HG03108 (cell line): ENCODE results near the gene PPM1F.

Experiments
- ATAC-seq: cut with Tn5 transposase; IDR thresholded peaks from one replicate; pipeline ENCODE4 v1.9.1; 2021; ENCODE audit warnings: moderate library complexity; ENCODE audit not compliant: unreplicated experiment

The PPM1F gene, protein sequence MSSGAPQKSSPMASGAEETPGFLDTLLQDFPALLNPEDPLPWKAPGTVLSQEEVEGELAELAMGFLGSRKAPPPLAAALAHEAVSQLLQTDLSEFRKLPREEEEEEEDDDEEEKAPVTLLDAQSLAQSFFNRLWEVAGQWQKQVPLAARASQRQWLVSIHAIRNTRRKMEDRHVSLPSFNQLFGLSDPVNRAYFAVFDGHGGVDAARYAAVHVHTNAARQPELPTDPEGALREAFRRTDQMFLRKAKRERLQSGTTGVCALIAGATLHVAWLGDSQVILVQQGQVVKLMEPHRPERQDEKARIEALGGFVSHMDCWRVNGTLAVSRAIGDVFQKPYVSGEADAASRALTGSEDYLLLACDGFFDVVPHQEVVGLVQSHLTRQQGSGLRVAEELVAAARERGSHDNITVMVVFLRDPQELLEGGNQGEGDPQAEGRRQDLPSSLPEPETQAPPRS

DNA sequence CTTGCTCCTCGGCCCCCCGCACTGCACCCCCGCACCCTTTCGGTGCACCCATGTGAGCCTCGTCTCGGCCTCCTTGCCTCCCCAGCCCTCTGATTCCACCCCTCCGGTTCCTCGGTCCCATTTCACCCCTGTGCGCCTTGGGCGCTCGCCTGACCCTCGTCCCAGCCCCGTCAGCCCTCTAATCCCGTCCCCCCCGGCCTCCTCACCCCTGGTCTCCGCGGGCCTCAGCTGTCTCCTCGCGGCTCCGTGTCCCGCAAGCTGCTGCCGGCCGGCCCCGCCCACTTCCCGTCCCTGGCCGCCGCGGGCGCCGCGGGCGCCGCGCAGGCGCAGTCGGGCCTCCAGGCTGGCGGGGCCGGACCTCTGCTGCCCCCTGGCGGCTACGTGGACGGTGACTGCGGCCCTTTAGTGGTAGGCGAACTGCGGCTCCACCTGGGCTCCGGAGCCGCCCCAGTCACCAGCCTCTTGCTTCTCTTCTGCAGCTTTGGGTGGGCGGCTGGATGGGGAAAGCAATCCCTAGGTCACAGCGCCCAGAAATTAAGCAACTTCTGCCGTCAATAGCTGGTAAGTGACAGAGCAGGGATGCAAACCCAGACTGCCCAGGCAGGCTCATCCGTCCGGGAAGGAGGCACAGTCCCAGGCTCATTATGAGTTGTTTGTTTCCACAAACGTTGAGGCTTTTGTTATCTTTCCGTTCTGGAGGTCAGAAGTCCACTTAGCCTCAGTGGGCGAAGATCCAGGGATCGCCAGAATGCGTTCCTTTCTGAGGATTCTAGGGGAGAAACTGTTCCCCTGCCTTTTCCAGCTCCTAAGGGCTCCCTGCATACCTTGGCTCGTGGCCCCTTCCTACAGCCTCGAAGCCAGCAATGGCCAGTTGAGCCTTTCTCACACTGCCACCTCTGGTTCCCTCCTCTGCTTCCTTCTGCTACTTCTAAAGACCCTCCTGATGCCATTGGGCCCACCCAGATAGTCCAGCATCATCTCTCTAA is at the start of gene PPM1F:
Gene PPM1F, minus strand, starts transcription at position 263 of the 986 bp plus-strand sequence. CDS start 6,800 bp downstream, outside the sequence.
- peak; percentile 55 for ATAC-seq

GRCh38 chr22:22001664-22002525 is 49.2 kb upstream of the PPM1F start:
- ATAC-seq = no peak

- ATAC-seq = no peak
Observed at GRCh38 chr22:21998595-21999247, 46.1 kb upstream of the PPM1F start.

DNA sequence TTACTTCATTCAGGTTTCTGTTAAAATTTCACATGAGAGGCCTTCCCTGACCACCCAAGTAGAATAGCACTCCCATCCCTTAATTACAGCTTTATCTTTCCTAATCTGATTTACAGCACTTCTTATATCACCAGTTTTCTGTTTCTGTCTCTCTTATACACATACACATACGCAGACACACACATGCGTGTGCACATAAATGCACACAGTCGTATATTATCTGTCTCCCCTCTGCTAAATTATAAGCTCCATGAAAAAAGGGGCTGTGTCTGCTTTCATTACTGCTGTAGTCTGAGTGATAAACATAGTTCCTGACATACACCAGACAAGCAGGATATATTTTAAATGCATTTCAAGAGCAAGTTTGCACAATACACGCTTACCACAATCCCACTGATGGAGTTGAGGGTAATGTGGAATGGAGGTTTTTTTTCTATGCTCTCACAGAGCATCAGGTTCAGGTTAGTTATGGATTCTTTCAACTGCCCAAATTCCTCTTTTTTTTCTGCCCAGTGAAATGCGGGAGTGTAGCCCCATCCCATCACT is 43.6 kb upstream of the PPM1F start:
- no peak for ATAC-seq

GRCh38 chr22:21995660-21996059 is 43.0 kb upstream of the PPM1F start:
- no peak for ATAC-seq

GRCh38 chr22:21994881-21995444 is 42.3 kb upstream of the PPM1F start:
- ATAC-seq = no peak

DNA sequence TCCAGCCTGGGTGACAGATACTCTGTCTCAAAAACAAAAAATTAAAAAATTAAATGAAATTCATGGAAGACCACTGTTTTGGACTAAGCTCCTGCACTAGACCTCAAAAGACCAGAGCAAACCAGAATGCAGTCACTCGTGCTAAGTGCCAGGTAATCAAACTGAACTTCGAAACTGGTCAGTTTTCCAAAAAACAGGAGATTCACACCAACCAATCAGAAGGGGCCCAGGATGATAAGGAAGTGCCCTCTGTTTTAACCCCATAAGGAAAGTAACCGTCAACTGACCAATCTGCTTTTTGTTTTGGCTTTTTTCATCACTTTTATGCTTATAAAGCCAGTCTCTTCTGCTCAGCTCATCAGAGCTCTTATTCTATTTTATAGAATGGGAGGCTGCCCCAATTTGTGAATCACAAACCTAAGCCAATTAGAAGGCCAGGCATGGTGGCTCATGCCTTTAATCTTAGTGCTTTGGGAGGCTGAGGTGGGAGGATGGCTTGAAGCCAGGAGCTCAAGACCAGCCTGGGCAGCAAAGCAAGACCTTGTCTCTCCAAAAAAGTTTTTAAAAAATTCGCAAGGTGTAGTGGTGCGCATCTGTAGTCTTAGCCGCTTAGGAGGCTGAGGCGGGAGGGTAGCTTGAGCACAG is 40.1 kb upstream of the PPM1F start:
- ATAC-seq = no peak

DNA sequence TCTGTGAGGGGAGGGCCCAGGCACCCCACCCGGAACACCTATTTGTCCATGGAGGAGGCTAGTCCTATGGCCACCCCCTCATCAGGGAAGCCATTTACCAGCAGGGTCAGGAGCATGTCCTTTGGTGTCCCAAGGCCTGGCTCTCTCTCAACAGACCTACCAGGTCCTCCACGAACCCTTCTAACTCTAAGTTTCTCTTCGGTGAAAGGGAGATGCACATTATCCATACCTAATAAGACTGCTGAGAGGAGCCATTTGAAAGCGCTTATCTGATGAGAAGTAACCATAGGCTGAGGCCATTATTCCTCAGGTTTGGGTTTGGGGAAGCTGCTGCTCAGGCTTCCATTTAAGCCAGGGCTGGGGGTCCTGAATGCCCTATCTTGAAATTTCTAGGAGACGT is 39.1 kb upstream of the PPM1F start:
- ATAC-seq = no peak

GRCh38 chr22:21991304-21991596 is 38.6 kb upstream of the PPM1F start:
- no peak for ATAC-seq

DNA sequence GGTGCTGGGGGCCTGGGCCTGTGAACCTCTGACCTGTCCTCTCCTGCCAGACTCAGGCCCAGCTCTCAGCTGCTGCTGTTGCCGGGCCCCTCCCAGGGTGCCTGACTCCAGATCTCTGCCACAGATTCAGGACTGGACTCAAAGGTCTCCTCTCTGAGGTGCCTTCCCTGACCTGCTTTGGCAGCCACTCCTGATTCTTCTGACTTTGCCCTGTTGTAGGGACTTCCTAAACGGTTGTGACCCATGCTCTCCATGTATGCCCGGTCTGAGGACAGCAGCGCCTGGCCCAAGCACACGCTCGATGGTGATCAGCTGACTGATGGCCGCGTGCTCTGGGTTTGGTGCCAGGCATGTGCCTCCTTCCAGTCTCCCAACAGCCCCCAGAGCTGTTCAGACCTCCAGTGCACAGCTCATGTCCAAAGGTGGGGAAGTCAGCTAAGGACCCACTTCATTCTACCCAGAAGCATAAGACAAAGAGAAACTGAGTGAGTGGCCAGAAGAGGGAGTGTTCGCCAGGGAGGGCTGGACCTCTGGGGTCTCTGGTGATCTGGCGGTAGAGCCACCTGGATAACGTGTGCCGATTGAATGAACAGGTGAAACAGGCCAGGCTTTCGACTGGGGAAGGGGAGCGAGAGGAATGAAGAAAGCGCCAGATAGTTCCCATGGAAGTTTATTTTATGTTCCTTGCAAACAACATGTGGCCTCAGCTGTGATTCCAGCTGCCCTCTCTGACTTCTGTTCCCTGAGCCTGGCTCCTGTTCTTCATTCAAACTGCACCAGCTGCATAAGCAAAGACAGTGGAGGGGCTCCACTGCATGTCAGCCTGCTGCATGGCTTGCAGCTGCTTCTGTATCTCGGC is 38.0 kb upstream of the PPM1F start:
- no peak for ATAC-seq

GRCh38 chr22:21989049-21989448 is 36.4 kb upstream of the PPM1F start:
- no peak for ATAC-seq

DNA sequence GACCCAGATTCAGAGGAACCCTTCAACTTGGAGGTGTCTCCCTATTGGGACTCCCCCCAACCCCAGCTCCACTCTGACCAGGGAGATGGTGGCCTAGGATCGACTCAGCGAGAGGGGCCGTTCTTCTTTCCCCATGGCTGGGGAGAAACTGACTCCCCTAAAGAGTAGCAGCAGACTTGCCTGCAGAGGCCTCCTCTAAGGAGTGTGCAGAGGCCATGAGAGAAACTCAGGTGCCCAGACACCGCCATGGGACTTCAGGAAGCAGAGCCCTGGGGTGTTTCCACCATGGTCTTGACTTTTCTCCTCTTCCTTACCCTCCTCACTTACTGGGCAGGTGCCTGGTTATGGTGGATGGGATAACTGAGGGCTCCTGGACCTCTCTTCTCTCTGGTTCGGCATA is 32.6 kb upstream of the PPM1F start:
- no peak for ATAC-seq

DNA sequence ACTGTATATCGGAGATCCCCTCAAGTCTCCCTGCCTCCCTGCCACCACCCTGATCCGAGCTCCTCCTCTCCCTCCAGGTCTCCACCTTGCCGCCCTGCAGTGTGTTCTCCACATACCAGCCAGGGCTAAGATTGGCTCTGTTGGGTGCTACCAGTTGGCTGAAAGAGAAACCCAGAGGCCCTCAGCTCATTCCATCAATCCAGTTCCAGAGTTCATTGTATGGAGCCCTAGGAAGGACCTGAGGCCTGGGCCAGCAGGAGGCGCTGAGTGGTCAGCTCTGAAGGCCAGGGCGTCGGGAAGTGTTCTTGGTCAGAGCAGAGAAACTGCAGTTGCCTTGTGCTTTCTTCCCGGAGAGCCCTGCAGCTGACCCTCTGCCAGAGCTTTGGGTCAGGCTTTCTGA is 32.1 kb upstream of the PPM1F start:
- no peak for ATAC-seq

DNA sequence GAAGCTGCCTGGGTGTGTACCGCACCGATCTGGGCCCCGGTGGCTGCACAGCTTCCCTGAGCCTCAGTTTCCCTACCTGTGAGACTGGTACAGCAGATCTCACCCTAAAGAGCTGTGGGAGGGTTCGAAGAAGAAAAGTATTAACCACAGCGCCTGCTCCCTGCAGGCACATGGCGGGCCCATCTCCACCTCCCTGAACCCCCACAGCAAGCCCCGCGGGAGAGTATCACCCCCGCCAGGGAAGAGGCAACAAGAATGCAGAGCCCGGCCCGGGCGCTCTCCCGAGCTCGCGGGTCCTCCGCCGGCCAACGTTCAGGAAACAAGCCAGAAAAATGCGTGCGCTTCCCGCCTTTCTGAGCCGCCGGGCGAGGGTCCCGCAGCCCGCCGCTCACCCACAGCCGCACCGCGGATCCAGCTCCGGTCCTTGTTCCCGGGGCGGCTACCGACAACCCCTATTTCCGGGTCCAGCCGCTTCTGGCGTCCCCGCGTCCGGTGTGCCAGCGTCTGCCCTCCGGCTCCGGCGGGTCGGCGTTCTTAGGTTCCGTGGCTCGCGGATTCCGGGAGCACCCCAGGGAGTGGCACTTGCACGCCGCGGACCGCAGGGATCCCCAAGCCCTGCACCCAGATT is 29.8 kb upstream of the PPM1F start, which contains the start of gene TOP3B:
Gene TOP3B, minus strand, starts transcription at position 450 of the 628 bp plus-strand sequence. CDS start 7,078 bp downstream, outside the sequence.
- peak; percentile 63 for ATAC-seq

DNA sequence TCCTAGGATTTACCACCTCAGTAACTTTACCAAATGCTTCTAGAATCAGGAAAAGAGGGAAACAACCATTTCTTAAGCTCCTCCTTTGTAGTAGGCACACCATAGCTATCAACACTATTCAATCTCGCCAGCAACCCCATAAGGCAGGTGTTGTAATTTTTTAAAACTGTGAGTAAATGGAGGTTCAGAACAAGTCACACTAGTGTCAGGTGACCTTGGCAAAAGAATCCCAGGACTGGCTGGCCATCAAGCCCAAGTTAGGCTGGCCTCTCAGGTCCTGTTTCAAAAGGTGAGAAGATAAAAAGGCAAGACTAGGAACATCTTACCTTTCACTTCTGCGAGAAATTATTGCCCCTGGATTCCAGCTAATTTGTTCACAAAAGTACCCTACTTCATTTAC is 29.2 kb upstream of the PPM1F start:
- ATAC-seq = no peak

GRCh38 chr22:21980547-21980946 is 27.9 kb upstream of the PPM1F start:
- no peak for ATAC-seq

GRCh38 chr22:21978564-21979386 is 26.1 kb upstream of the PPM1F start:
- no peak for ATAC-seq
